Measurements from ENCODE around the gene GIMAP6.

GRCh38 chr7:150668977-150669376 lies 36.8 kb upstream of the GIMAP6 start:
- TF ChIP-seq POLR2A (IDR thresholded peaks at IDR 0.05; ENCODE audit: low read length), result no peak
- TF ChIP-seq GATA1 (IDR thresholded peaks at IDR 0.05; ENCODE audit: low read depth, low read length), result no peak

Data from erythroblast (primary cell).